Measurements from ENCODE around the gene MTA2.
A peak's percentile ranks its signal among the peaks of the same experiment; 100 is the strongest.
"Not testable (repeated sequence)": the region's sequence is repeated elsewhere in the genome, so short reads cannot be mapped to it uniquely, and the experiment has no call there.

MTA2 gene

DNA sequence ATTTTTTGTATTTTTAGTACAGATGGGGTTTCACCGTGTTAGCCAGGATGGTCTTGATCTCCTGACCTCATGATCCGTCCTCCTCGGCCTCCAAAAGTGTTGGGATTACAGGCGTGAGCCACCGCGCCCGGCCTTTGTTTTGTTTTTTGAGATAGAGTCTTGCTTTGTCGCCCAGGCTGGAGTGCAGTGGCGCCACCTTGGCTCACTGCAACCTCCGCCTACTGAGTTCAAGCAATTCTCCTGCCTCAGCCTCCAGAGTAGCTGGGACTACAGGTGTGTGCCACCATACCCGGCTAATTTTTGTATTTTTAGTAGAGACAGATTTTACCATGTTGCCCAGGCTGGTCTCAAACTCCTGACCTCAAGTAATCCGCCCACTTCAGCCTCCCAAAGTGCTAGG lies 48.6 kb upstream of the MTA2 start:
- ChIA-PET CTCF (interaction anchor here (1.1 kb wide), 1 partner anchor 58 kb away, joined by 3 read pairs; no protein-coding TSS in a partner anchor), POLR2A (interaction anchor here (0.6 to 5.9 kb wide), 5 partner anchors 10 to 76 kb away, joined by 3 to 79 read pairs (median 11); partner anchors contain the start of genes C11orf98, CSKMT, LBHD1 and TUT1)

GRCh38 chr11:62649486-62649885 lies 47.8 kb upstream of the MTA2 start:
- CTCF ChIA-PET, result interaction anchor here (0.6 to 1.3 kb wide), 2 partner anchors 12 to 137 kb away, joined by 3 read pairs; no protein-coding TSS in a partner anchor
- TF ChIP-seq ZNF311 (tag by site-specific recombination; IDR thresholded peaks at IDR 0.05; ENCODE audit: borderline replicate concordance) (no peak), ZNF138 (tag by site-specific recombination; IDR thresholded peaks at IDR 0.05; ENCODE audit: borderline replicate concordance) (no peak)
- Histone ChIP-seq H3K36me3 (ENCODE audit: control insufficient read depth in 2 of 2, insufficient read depth in 1 of 2, low read length in 2 of 2) (peaks cover 0 to 38% of the 10 kb centered on the region in 2 experiments; a peak in 1 of 3 replicates), H3K27ac (ENCODE audit: extremely low read depth, low read depth, low read length) (no peak overlapping the region), H3K4me3 (ENCODE audit: low read depth, low read length) (no peak overlapping the region), H3K9me3 (ENCODE audit: control insufficient read depth, insufficient read depth, low read depth, low read length) (no peaks in the 10 kb centered on the region), H3K4me1 (ENCODE audit: control insufficient read depth, insufficient read depth, low read length) (peaks cover 3% of the 10 kb centered on the region; the same call in 1 of the 2 replicates)
- POLR2A ChIA-PET, result interaction anchor here (1.2 to 5.9 kb wide), 7 partner anchors 15 to 78 kb away, joined by 3 to 79 read pairs (median 7); partner anchors contain the start of genes C11orf98, CSKMT, HNRNPUL2 and LBHD1

More for the DNA sequence above, 48.6 kb upstream of the MTA2 start:
- H3K36me3 ChIP-seq (ENCODE audit: control insufficient read depth in 2 of 2, insufficient read depth in 1 of 2, low read length in 2 of 2), result peaks cover 0 to 32% of the 10 kb centered on the region in 2 experiments; a peak in 1 of 3 replicates
- H3K9me3 ChIP-seq (ENCODE audit: control insufficient read depth, insufficient read depth, low read depth, low read length); H3K4me1 ChIP-seq (ENCODE audit: control insufficient read depth, insufficient read depth, low read length); H3K4me3 ChIP-seq (ENCODE audit: low read depth, low read length); H3K27ac ChIP-seq (ENCODE audit: extremely low read depth, low read depth, low read length): not testable (repeated sequence)
- TF ChIP-seq, protein P1, sequence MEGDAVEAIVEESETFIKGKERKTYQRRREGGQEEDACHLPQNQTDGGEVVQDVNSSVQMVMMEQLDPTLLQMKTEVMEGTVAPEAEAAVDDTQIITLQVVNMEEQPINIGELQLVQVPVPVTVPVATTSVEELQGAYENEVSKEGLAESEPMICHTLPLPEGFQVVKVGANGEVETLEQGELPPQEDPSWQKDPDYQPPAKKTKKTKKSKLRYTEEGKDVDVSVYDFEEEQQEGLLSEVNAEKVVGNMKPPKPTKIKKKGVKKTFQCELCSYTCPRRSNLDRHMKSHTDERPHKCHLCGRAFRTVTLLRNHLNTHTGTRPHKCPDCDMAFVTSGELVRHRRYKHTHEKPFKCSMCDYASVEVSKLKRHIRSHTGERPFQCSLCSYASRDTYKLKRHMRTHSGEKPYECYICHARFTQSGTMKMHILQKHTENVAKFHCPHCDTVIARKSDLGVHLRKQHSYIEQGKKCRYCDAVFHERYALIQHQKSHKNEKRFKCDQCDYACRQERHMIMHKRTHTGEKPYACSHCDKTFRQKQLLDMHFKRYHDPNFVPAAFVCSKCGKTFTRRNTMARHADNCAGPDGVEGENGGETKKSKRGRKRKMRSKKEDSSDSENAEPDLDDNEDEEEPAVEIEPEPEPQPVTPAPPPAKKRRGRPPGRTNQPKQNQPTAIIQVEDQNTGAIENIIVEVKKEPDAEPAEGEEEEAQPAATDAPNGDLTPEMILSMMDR (tag by site-specific recombination; IDR thresholded peaks at IDR 0.05), result 0 out of 2 replicates have a peak, but pooled peaks have one; percentile 18

DNA sequence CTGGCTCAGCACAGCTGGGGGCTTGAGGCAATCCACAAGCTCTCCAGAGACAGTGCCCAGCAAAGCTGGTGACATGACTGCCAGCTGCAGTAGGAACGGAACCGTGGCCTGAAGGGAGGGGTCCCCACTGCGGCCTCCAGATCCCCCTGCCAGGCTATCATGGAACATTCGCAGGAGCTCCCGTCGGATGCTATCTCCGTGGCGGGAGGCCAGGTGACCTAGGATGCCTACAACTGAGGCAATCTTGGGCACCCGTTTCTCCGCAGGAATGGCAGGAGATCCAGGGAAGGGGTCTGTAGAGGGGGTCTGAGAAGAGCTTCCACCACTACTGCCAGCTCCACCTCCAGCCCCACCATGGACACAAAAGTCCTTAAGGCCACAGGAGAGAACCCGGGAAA lies 47.3 kb upstream of the MTA2 start:
- ChIA-PET CTCF (interaction anchor here (0.9 to 1.3 kb wide), 3 partner anchors 16 to 138 kb away, joined by 3 to 4 read pairs (median 3); partner anchors contain the start of genes C11orf98 and CSKMT), POLR2A (interaction anchor here (1.2 to 5.9 kb wide), 7 partner anchors 16 to 79 kb away, joined by 3 to 79 read pairs (median 7); partner anchors contain the start of genes C11orf98, CSKMT, HNRNPUL2 and LBHD1)
- TF ChIP-seq ZNF23 (tag by site-specific recombination; IDR thresholded peaks at IDR 0.05; ENCODE audit: borderline replicate concordance), result no peak
- TF ChIP-seq ZNF626 (tag by site-specific recombination; IDR thresholded peaks at IDR 0.05), result no peak
- no peak for TF ChIP-seq ZNF624 (tag by site-specific recombination; IDR thresholded peaks at IDR 0.05)
- TF ChIP-seq ZNF555 (tag by site-specific recombination; conservative IDR thresholded peaks at IDR 0.05), result no peak
- TF ChIP-seq ZNF398 (tag by site-specific recombination; IDR thresholded peaks at IDR 0.05), result no peak
- no peak for TF ChIP-seq ZNF837 (tag by site-specific recombination; IDR thresholded peaks at IDR 0.05)
- Histone ChIP-seq H3K4me1 (ENCODE audit: control insufficient read depth, insufficient read depth, low read length) (peaks cover 3% of the 10 kb centered on the region; the same call in 1 of the 2 replicates), H3K4me3 (ENCODE audit: low read depth, low read length) (no peak overlapping the region), H3K27ac (ENCODE audit: extremely low read depth, low read depth, low read length) (no peak overlapping the region), H3K9me3 (ENCODE audit: control insufficient read depth, insufficient read depth, low read depth, low read length) (no peaks in the 10 kb centered on the region), H3K36me3 (ENCODE audit: control insufficient read depth in 2 of 2, insufficient read depth in 1 of 2, low read length in 2 of 2) (peaks cover 3 to 43% of the 10 kb centered on the region in 2 experiments; a peak in 2 of 3 replicates)

DNA sequence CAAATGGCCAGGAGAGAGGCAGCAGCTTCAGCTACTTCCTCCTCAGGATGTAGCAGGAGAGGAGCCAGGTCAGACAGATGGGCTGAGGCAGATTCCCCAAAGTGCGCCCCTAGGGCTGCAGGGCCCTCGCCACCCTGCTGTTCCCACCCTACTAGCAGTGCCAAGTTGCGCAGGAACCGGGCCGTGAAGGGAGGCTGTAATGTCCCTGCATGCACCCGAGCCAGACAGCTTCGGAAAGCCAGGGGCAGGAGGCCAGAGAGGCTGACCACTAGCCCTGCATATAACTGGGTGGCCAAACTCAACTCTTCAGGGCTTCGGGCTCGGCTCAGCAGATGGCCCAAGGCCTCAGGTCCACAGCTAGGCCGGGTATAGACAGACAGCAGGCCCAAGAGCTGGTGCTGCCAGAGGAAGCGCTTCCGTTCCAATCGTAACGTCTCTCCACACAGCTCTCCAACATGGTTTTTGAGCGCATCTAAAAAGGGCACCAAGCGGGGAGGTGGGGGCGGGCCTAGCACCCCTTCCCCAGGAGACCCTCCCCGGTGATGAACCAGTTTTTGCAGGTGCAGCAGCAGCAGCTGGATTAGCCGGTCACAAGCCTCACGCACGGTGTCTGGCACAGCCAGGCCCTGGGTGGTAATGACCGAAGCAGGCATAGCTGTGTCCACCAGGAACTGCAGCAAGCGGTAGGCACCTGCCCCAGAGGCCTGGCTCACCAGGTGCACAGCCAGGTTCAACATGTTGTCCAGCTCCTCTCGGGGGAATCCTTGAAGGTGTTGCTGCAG lies 46.7 kb upstream of the MTA2 start:
- H3K36me3 ChIP-seq (ENCODE audit: control insufficient read depth in 2 of 2, insufficient read depth in 1 of 2, low read length in 2 of 2), result peaks cover 5 to 49% of the 10 kb centered on the region in 2 experiments; a peak in 2 of 3 replicates
- H3K4me1 ChIP-seq (ENCODE audit: control insufficient read depth, insufficient read depth, low read length), result peaks cover 3% of the 10 kb centered on the region; the same call in 1 of the 2 replicates
- H3K27ac ChIP-seq (ENCODE audit: extremely low read depth, low read depth, low read length), result no peak overlapping the region
- CTCF ChIA-PET, result interaction anchor here (0.9 to 1.3 kb wide), 4 partner anchors 17 to 254 kb away, joined by 3 to 4 read pairs (median 4); partner anchors contain the start of genes C11orf98 and CSKMT
- POLR2A ChIA-PET, result interaction anchor here (1.0 to 5.9 kb wide), 10 partner anchors 12 to 233 kb away, joined by 3 to 79 read pairs (median 4); partner anchors contain the start of genes C11orf98, CSKMT, HNRNPUL2 and LBHD1
- H3K4me3 ChIP-seq (ENCODE audit: low read depth, low read length), result no peak overlapping the region
- no peaks in the 10 kb centered on the region for H3K9me3 ChIP-seq (ENCODE audit: control insufficient read depth, insufficient read depth, low read depth, low read length)
- TF ChIP-seq, protein P2, sequence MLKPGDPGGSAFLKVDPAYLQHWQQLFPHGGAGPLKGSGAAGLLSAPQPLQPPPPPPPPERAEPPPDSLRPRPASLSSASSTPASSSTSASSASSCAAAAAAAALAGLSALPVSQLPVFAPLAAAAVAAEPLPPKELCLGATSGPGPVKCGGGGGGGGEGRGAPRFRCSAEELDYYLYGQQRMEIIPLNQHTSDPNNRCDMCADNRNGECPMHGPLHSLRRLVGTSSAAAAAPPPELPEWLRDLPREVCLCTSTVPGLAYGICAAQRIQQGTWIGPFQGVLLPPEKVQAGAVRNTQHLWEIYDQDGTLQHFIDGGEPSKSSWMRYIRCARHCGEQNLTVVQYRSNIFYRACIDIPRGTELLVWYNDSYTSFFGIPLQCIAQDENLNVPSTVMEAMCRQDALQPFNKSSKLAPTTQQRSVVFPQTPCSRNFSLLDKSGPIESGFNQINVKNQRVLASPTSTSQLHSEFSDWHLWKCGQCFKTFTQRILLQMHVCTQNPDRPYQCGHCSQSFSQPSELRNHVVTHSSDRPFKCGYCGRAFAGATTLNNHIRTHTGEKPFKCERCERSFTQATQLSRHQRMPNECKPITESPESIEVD (tag by site-specific recombination; IDR thresholded peaks at IDR 0.05), result no peak
- TF ChIP-seq ZNF133 (tag by site-specific recombination; IDR thresholded peaks at IDR 0.05) (no peak), ZNF155 (tag by site-specific recombination; IDR thresholded peaks at IDR 0.05) (no peak), ZNF677 (tag by site-specific recombination; IDR thresholded peaks at IDR 0.05) (no peak), ZNF600 (tag by site-specific recombination; IDR thresholded peaks at IDR 0.05) (no peak), ZNF629 (tag by site-specific recombination; IDR thresholded peaks at IDR 0.05) (no peak), WT1 (tag by site-specific recombination; IDR thresholded peaks at IDR 0.05) (no peak), PRDM4 (tag by site-specific recombination; IDR thresholded peaks at IDR 0.05) (no peak)

All from HEK293 (cell line).